HEK293 (cell line): Measurements from ENCODE around the gene NFATC3.

Experiments used
- CTCF ChIP-seq: fragments of 450-650 bp; formaldehyde crosslinking; IDR thresholded peaks from 2 replicates; pipeline ENCODE4 v1.5.1; 2016; ENCODE audit warnings: missing biosample characterization, missing genetic modification characterization
- TCF7L2 ChIP-seq: IDR thresholded peaks from 2 replicates; pipeline ENCODE4 v1.6.1; 2011; ENCODE audit warnings: low read depth, mild to moderate bottlenecking, inconsistent platforms, low read length, moderate library complexity, borderline replicate concordance
- ZNF112 ChIP-seq: fragments of 450-650 bp; formaldehyde crosslinking; IDR thresholded peaks from 2 replicates; pipeline ENCODE4 v1.5.0; 2017; ENCODE audit warnings: missing biosample characterization, missing genetic modification characterization
- ZNF121 ChIP-seq: fragments of 450-650 bp; formaldehyde crosslinking; IDR thresholded peaks from 2 replicates; pipeline ENCODE4 v1.5.1; 2016; ENCODE audit warnings: missing biosample characterization, missing genetic modification characterization
- ZNF175 ChIP-seq: fragments of 450-650 bp; formaldehyde crosslinking; IDR thresholded peaks from 2 replicates; pipeline ENCODE4 v1.5.1; 2016; ENCODE audit warnings: missing biosample characterization, missing genetic modification characterization

- TF ChIP-seq ZNF121 (tag by site-specific recombination) (no peak), CTCF (tag by site-specific recombination) (no peak), TCF7L2 (no peak), ZNF175 (tag by site-specific recombination) (no peak), ZNF112 (tag by site-specific recombination) (no peak)
Observed at GRCh38 chr16:68246121-68246520, 161.0 kb downstream of the NFATC3 start.
